Peyer's patch (tissue), 4 donors: ENCODE results near the gene AADACL2. TPM values are rescaled to one million over a fixed set of nuclear protein-coding genes. Genes with fewer than 3 reads are reported as not detected.
"Not testable (repeated sequence)": the region's sequence is repeated elsewhere in the genome, so short reads cannot be mapped to it uniquely, and the experiment has no call there.

Experiments
- DNase-seq, 3 donors: peaks; one replicate each; pipeline ENCODE4 v3.0.0-alpha.2; 2017 to 2019
- H3K27ac ChIP-seq, 4 donors: fragments of 200-600 bp; sonication (generic); one replicate each; pipeline ENCODE4 v1.5.1; 2016 to 2019
- H3K27me3 ChIP-seq, 2 donors: fragments of 200-600 bp; sonication (generic); one replicate each; pipeline ENCODE4 v1.5.1; 2019
- H3K36me3 ChIP-seq, 3 donors: fragments of 200-600 bp; sonication (generic); one replicate each; pipeline ENCODE4 v1.5.1; 2016 to 2019
- H3K4me1 ChIP-seq, 4 donors: fragments of 200-600 bp; sonication (generic); one replicate each; pipeline ENCODE4 v1.5.1; 2016 to 2019
- H3K4me3 ChIP-seq, 4 donors: fragments of 200-600 bp; sonication (generic); 1 replicate in 3 of 4; 2 replicates in 1 of 4; pipeline ENCODE4 v1.5.1; 2016 to 2019; ENCODE audit warnings: mild to moderate bottlenecking in 1 of 4
- H3K9me3 ChIP-seq, 4 donors: fragments of 200-600 bp; sonication (generic); one replicate each; pipeline ENCODE4 v1.5.1; 2016 to 2019; ENCODE audit warnings: mild to moderate bottlenecking in 1 of 4
- POLR2A ChIP-seq, 2 donors: fragments of 450-650 bp; IDR thresholded peaks; one replicate each; pipeline ENCODE4 v1.5.1; 2017; ENCODE audit warnings: antibody characterized with exemption in 2 of 2, mild to moderate bottlenecking in 2 of 2, moderate library complexity in 2 of 2
- total RNA-seq, 4 donors: library from RNA; depleted of rRNA; stranded (reverse); fragments of >200 nt; gene quantifications; one replicate each; pipeline ENCODE4 v1.1.0, GENCODE V29; 2016
- TF ChIP-seq, protein P1 (sequence below), 6 experiments: fragments of 450-650 bp in 4 of 6; fragments of 200-600 bp in 2 of 6; sonication (generic) in 1 of 6; IDR thresholded peaks; one replicate each; pipeline ENCODE4 v1.5.1; 2017 to 2019; ENCODE audit warnings: antibody characterized with exemption in 6 of 6, mild to moderate bottlenecking in 3 of 6, moderate library complexity in 1 of 6

The AADACL2 gene
- total RNA-seq, 4 donors from 2014 or later: 0.66 to 1.3 TPM; not detected in 2

DNA sequence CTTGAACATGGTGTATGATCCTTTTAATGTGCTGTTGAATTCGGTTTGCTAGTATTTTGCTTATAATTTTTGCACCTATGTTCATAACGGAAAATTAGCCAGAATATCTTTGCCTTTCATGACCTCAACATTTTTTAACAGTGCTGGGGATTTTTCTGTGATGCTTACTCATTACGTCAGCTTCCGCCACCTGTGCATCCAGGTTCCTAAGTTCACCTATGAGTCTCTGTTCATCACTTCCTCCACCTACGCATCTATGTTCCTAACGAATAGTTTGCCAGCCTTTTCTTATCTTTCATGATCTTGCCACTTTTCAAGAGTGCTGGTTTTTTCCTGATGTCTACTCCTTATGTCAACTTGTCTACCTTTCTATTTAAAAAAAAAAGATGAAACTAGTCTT, 16.5 kb downstream of the AADACL2 start:
- TF ChIP-seq POLR2A (IDR thresholded peaks at IDR 0.05): no peak
- TF ChIP-seq, protein P1, sequence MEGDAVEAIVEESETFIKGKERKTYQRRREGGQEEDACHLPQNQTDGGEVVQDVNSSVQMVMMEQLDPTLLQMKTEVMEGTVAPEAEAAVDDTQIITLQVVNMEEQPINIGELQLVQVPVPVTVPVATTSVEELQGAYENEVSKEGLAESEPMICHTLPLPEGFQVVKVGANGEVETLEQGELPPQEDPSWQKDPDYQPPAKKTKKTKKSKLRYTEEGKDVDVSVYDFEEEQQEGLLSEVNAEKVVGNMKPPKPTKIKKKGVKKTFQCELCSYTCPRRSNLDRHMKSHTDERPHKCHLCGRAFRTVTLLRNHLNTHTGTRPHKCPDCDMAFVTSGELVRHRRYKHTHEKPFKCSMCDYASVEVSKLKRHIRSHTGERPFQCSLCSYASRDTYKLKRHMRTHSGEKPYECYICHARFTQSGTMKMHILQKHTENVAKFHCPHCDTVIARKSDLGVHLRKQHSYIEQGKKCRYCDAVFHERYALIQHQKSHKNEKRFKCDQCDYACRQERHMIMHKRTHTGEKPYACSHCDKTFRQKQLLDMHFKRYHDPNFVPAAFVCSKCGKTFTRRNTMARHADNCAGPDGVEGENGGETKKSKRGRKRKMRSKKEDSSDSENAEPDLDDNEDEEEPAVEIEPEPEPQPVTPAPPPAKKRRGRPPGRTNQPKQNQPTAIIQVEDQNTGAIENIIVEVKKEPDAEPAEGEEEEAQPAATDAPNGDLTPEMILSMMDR (IDR thresholded peaks at IDR 0.05): no peak
- Histone ChIP-seq H3K4me1 (no peaks in the 10 kb centered on the region), H3K27me3 (no peaks in the 10 kb centered on the region), H3K9me3 (no peaks in the 10 kb centered on the region), H3K27ac (no peak overlapping the region), H3K4me3 (no peak overlapping the region), H3K36me3 (no peaks in the 10 kb centered on the region)
- no peak for DNase-seq

DNA sequence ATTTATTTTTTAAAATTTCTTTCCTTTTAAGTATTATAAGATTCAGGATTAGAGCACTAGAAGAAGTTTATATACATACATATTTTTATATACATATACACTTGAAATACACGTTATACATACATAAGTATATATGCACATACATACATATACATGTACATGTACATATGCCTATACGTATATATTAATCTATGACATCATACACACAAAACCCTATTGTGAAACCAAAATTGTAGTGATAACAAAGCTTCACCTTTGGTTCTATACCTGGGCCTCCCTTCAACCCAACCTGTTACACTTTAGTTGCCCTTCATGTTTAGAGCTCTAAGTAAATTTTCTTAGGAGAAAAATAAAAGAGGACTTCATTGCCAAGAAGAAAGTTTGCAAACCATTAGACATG, 17.0 kb downstream of the AADACL2 start:
- TF ChIP-seq POLR2A (IDR thresholded peaks at IDR 0.05): no peak
- TF ChIP-seq, protein P1 (IDR thresholded peaks at IDR 0.05): no peak
- no peaks in the 10 kb centered on the region for H3K4me1 ChIP-seq
- H3K36me3 ChIP-seq: no peaks in the 10 kb centered on the region
- no peaks in the 10 kb centered on the region for H3K27me3 ChIP-seq
- no peak for DNase-seq
- no peaks in the 10 kb centered on the region for H3K9me3 ChIP-seq
- no peak overlapping the region for H3K4me3 ChIP-seq
- no peak overlapping the region for H3K27ac ChIP-seq

DNA sequence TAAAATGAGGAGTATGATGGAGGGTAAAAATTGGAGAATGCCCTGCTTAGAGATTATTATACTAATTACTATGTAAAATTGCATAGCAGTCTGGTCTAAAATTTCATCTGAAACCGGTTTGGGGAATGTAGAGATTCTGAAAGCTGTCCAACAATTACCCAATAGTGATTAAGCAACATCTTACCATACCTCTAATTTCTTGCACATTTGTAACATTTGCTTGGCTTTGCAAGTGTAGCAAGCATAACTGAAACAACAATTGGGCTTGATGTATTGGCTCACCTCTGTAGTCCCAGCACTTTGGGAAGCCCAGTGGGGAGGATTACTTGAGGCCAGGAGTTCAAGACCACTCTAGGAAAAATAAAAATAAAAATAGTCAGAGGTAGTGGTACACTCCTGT, 17.4 kb downstream of the AADACL2 start:
- Histone ChIP-seq H3K36me3 (no peaks in the 10 kb centered on the region), H3K27me3 (no peaks in the 10 kb centered on the region), H3K9me3 (no peaks in the 10 kb centered on the region), H3K4me3 (no peak overlapping the region), H3K27ac (no peak overlapping the region), H3K4me1 (no peaks in the 10 kb centered on the region)
- DNase-seq: no peak
- TF ChIP-seq, protein P1 (IDR thresholded peaks at IDR 0.05): no peak
- no peak for TF ChIP-seq POLR2A (IDR thresholded peaks at IDR 0.05)

DNA sequence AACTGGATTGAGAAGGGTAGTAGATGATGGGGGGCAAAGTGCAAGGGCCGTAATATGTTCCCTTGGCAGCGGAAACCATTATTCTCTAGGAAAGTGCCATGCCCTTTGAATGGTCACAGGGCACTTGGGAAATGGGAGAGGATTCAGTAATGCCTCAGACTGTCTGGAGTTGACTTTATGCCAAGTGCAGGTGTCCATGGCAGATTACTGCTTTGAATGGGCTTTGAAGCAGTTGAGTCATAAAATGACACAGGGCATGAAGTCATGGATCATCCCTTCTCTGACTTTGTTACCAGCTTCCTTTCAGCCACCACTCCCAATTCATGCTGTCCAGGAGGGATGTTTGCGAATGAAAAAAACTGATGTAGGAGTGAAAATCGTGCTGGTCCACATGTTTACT, 20.1 kb downstream of the AADACL2 start:
- no peaks in the 10 kb centered on the region for H3K4me1 ChIP-seq
- no peaks in the 10 kb centered on the region for H3K9me3 ChIP-seq
- no peak overlapping the region for H3K4me3 ChIP-seq
- no peaks in the 10 kb centered on the region for H3K36me3 ChIP-seq
- TF ChIP-seq POLR2A (IDR thresholded peaks at IDR 0.05): no peak
- TF ChIP-seq, protein P1 (IDR thresholded peaks at IDR 0.05): no peak
- H3K27me3 ChIP-seq: no peaks in the 10 kb centered on the region
- H3K27ac ChIP-seq: no peak overlapping the region
- DNase-seq: peak in 1 of 3 donors; percentile 78

DNA sequence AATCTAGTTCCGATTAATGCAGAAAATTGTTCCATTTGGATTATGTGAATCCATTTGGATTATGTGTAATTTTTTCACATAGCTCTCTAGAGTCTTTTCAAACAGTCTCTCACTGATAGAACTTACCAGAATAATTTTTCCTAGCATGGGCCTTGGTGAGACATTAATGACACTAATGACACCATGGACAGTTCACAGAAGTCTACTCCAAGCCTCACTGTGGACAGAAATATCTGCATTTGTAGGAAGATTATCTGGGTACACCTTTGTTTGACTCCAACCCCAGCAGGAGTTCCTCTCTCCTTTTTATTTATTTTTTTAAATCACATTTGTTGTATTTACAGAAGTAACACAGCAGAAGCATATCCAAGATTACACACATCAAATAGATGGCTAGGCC, 27.9 kb downstream of the AADACL2 start:
- Histone ChIP-seq H3K4me3 (no peak overlapping the region), H3K9me3 (no peaks in the 10 kb centered on the region), H3K27me3 (no peaks in the 10 kb centered on the region), H3K4me1 (no peaks in the 10 kb centered on the region), H3K36me3 (no peaks in the 10 kb centered on the region), H3K27ac (no peak overlapping the region)
- TF ChIP-seq, protein P1 (IDR thresholded peaks at IDR 0.05): no peak
- no peak for TF ChIP-seq POLR2A (IDR thresholded peaks at IDR 0.05)
- no peak for DNase-seq

DNA sequence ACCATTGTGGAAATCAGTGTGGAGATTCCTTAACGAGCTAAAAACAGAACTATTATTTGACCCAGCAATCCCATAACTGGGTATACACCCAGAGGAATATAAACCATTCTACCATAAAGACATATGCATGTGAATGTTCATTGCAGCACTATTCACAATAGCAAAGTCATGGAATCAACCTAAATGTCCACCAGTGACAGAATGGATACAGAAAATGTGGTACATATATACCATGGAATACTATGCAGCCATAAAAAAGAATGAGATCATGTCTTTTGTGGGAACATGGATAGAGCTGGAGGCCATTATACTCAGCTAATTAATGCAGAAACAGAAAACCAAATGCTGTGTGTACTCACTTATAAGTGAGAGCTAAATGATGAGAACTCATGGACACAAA, 31.0 kb downstream of the AADACL2 start:
- DNase-seq, H3K4me1 ChIP-seq, H3K36me3 ChIP-seq, H3K27ac ChIP-seq, H3K4me3 ChIP-seq, H3K9me3 ChIP-seq, H3K27me3 ChIP-seq: not testable (repeated sequence)
